ENCODE results near the gene SIAH1.

- TF ChIP-seq EP300 (IDR thresholded peaks at IDR 0.05), result no peak
- no peak for TF ChIP-seq CTCF (IDR thresholded peaks at IDR 0.05)
Measured at GRCh38 chr16:48432136-48432535, 46.9 kb upstream of the SIAH1 start.

All from gastroesophageal sphincter (tissue), 3 donors.